Panc1 (cell line): ENCODE results near the gene AGPS. TPM values are rescaled to one million over a fixed set of nuclear protein-coding genes. Genes with fewer than 3 reads are reported as not detected.

Source experiments
- ATAC-seq: fragments of 200-7000 bp; cut with Tn5 transposase; 2 replicates; pipeline ENCODE4 v1.9.1; 2020; ENCODE audit warnings: mild to moderate bottlenecking, moderate library complexity
- BruUV-seq: library from RNA; stranded (reverse); fragments of 400-500 nt; replicated peaks from 2 replicates; lab custom pipeline; 2021; lab: Mats Ljungman, UMichigan
- CTCF ChIA-PET: fragments of 300-600 bp; sonication (Branson Sonifier 250); formaldehyde crosslinking; loops from one replicate; lab custom pipeline; 2022; ENCODE audit warnings: antibody characterized with exemption; lab: Charles Lee
- POLR2A ChIA-PET: fragments of 300-600 bp; sonication (Branson Sonifier 250); formaldehyde crosslinking; loops from one replicate; lab custom pipeline; 2022; ENCODE audit warnings: antibody characterized with exemption; lab: Charles Lee
- DNase-seq: peaks from one replicate; pipeline ENCODE4 v3.0.0-alpha.2; 2010; ENCODE audit warnings: low read depth, low spot score
- H3K27ac ChIP-seq: 2 replicates; pipeline ENCODE4 v1.5.1; 2011; ENCODE audit warnings: mild to moderate bottlenecking, low read length, inconsistent platforms
- H3K27me3 ChIP-seq: fragments of 200-500 bp; sonication (Bioruptor generic); 2 replicates; pipeline ENCODE4 v1.6.0; 2014; ENCODE audit warnings: low read length, inconsistent platforms; ENCODE audit not compliant: control insufficient read depth, insufficient read depth
- H3K36me3 ChIP-seq: fragments of 200-500 bp; sonication (Bioruptor generic); 2 replicates; pipeline ENCODE4 v1.5.1; 2014; ENCODE audit warnings: inconsistent platforms, mild to moderate bottlenecking, low read length, moderate library complexity; ENCODE audit not compliant: control insufficient read depth, insufficient read depth
- H3K4me1 ChIP-seq: 2 replicates; pipeline ENCODE4 v1.5.1; 2011; ENCODE audit warnings: inconsistent platforms, mild to moderate bottlenecking, low read length, moderate library complexity; ENCODE audit not compliant: control insufficient read depth, insufficient read depth
- H3K4me3 ChIP-seq, 2 experiments: 2 replicates each; pipeline ENCODE4 v1.5.1; 2011 to 2012; ENCODE audit warnings: low read depth in 2 of 2, low read length in 2 of 2, mild to moderate bottlenecking in 2 of 2, inconsistent platforms in 1 of 2, moderate library complexity in 1 of 2
- H3K9me3 ChIP-seq: fragments of 200-500 bp; sonication (Bioruptor generic); 2 replicates; pipeline ENCODE4 v1.5.1; 2014; ENCODE audit warnings: low read depth, mild to moderate bottlenecking, inconsistent platforms, low read length, moderate library complexity; ENCODE audit not compliant: control insufficient read depth, insufficient read depth
- POLR2AphosphoS5 ChIP-seq: IDR thresholded peaks from 2 replicates; pipeline ENCODE4 v1.6.1; 2012; ENCODE audit warnings: mild to moderate bottlenecking, low read depth, low read length, moderate library complexity
- SIN3A ChIP-seq: IDR thresholded peaks from 2 replicates; pipeline ENCODE4 v1.6.1; 2012; ENCODE audit warnings: low read depth, mild to moderate bottlenecking, low read length, moderate library complexity, borderline replicate concordance; ENCODE audit not compliant: insufficient read depth
- TCF7L2 ChIP-seq: IDR thresholded peaks from 2 replicates; pipeline ENCODE4 v1.6.1; 2011; ENCODE audit warnings: mild to moderate bottlenecking, low read depth, low read length, inconsistent platforms
- in situ Hi-C: cut with HindIII; loops from 2 replicates; pipeline ENCODE4 v1.10.0; 2016; ENCODE audit warnings: low sequenced_read_pairs, low pct_unique_long_range_greater_than_20kb
- intact Hi-C: fragments of 100-400 bp; cut with micrococcal nuclease; formaldehyde crosslinking; loops from one replicate; pipeline ENCODE4 v1.10.0; 2022; ENCODE audit not compliant: unreplicated experiment
- total RNA-seq: library from RNA; stranded (reverse); gene quantifications from one replicate; pipeline ENCODE4 v1.2.1, GENCODE V29; 2021; ENCODE audit not compliant: unreplicated experiment
- TF ChIP-seq, protein P1 (sequence below): fragments of 450-650 bp; IDR thresholded peaks from 2 replicates; pipeline ENCODE4 v1.5.1; 2017; ENCODE audit warnings: mild to moderate bottlenecking
- TF ChIP-seq, protein P2 (sequence below), 2 experiments: IDR thresholded peaks; 2 replicates each; pipeline ENCODE4 v1.6.1; 2011 to 2012; ENCODE audit warnings: low read depth in 2 of 2, control low read depth in 1 of 2, low read length in 1 of 2, mild to moderate bottlenecking in 1 of 2, moderate library complexity in 1 of 2; ENCODE audit not compliant: insufficient read depth in 1 of 2

Gene AGPS
- total RNA-seq, 1 experiment from 2014 or later, result 68.7 TPM

DNA sequence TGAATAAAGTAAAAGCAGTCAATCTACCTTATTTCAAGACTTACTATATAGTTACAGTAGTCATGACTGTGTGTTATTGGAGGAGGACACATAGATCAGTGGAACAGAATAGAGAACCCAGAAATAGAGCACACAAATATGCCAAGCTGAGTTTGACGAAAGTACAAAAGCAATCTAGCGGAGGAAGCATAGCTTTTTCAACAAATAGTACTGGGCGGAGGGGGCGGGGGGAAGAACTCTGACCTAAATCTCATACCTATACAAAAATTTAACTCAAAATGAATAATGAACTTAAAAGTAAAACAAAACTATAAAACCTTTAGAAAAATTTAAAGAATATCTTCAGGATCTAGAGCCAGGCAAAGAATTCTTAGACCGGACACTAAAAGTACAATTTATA, 139.1 kb downstream of the AGPS start:
- POLR2A ChIA-PET, result no interaction called here
- Histone ChIP-seq H3K4me1 (no peaks in the 10 kb centered on the region), H3K27me3 (no peaks in the 10 kb centered on the region)

DNA sequence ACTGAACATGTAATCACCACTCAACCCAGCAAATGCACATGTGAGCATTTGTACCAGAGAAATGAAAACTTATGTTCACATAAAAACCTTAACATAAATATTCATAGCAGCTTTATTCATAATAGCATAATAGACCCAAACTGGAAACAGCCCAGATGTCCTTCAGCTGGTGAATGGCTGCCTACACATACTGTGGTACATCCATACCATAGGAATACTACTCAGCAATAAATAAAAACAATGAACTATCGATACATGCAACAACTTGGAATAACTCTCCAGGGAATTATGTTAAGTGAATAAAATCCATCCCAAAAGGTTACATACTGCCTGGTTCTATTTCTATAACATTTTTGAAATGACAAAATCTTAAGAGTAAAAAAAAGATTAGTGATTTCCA, 140.0 kb downstream of the AGPS start:
- DNase-seq (no peak), ATAC-seq (no peak)
- intact Hi-C loops, result no loop called here
- ChIA-PET CTCF (no interaction called here), POLR2A (no interaction called here)
- no peak overlapping the region for H3K27ac ChIP-seq
- H3K36me3 ChIP-seq, result no peaks in the 10 kb centered on the region
- BruUV-seq, result TSS peak; percentile 17
- no peaks in the 10 kb centered on the region for H3K27me3 ChIP-seq
- in situ Hi-C loops, result no loop called here
- no peaks in the 10 kb centered on the region for H3K4me1 ChIP-seq
- no peak overlapping the region for H3K4me3 ChIP-seq
- no peaks in the 10 kb centered on the region for H3K9me3 ChIP-seq
- TF ChIP-seq POLR2AphosphoS5 (no peak), SIN3A (no peak), TCF7L2 (no peak)
- TF ChIP-seq, protein P1, sequence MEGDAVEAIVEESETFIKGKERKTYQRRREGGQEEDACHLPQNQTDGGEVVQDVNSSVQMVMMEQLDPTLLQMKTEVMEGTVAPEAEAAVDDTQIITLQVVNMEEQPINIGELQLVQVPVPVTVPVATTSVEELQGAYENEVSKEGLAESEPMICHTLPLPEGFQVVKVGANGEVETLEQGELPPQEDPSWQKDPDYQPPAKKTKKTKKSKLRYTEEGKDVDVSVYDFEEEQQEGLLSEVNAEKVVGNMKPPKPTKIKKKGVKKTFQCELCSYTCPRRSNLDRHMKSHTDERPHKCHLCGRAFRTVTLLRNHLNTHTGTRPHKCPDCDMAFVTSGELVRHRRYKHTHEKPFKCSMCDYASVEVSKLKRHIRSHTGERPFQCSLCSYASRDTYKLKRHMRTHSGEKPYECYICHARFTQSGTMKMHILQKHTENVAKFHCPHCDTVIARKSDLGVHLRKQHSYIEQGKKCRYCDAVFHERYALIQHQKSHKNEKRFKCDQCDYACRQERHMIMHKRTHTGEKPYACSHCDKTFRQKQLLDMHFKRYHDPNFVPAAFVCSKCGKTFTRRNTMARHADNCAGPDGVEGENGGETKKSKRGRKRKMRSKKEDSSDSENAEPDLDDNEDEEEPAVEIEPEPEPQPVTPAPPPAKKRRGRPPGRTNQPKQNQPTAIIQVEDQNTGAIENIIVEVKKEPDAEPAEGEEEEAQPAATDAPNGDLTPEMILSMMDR, result no peak
- TF ChIP-seq, protein P2, sequence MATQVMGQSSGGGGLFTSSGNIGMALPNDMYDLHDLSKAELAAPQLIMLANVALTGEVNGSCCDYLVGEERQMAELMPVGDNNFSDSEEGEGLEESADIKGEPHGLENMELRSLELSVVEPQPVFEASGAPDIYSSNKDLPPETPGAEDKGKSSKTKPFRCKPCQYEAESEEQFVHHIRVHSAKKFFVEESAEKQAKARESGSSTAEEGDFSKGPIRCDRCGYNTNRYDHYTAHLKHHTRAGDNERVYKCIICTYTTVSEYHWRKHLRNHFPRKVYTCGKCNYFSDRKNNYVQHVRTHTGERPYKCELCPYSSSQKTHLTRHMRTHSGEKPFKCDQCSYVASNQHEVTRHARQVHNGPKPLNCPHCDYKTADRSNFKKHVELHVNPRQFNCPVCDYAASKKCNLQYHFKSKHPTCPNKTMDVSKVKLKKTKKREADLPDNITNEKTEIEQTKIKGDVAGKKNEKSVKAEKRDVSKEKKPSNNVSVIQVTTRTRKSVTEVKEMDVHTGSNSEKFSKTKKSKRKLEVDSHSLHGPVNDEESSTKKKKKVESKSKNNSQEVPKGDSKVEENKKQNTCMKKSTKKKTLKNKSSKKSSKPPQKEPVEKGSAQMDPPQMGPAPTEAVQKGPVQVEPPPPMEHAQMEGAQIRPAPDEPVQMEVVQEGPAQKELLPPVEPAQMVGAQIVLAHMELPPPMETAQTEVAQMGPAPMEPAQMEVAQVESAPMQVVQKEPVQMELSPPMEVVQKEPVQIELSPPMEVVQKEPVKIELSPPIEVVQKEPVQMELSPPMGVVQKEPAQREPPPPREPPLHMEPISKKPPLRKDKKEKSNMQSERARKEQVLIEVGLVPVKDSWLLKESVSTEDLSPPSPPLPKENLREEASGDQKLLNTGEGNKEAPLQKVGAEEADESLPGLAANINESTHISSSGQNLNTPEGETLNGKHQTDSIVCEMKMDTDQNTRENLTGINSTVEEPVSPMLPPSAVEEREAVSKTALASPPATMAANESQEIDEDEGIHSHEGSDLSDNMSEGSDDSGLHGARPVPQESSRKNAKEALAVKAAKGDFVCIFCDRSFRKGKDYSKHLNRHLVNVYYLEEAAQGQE (IDR thresholded peaks at IDR 0.05; ENCODE audit: insufficient read depth in 1 of 2, low read depth in 2 of 2, low read length in 1 of 2), result no peak

More for the DNA sequence above, 139.1 kb downstream of the AGPS start:
- no peaks in the 10 kb centered on the region for H3K36me3 ChIP-seq
- no TSS peak for BruUV-seq
- TF ChIP-seq, protein P2 (IDR thresholded peaks at IDR 0.05; ENCODE audit: insufficient read depth in 1 of 2, low read depth in 2 of 2, low read length in 1 of 2), result no peak
- TF ChIP-seq SIN3A (no peak), TCF7L2 (no peak), POLR2AphosphoS5 (no peak)
- TF ChIP-seq, protein P1, result no peak
- in situ Hi-C loops (no loop called here), intact Hi-C loops (no loop called here)
- CTCF ChIA-PET, result interaction anchor here (0.6 kb wide), 1 partner anchor 26 kb away, joined by 3 read pairs; no protein-coding TSS in a partner anchor
- no peak overlapping the region for H3K4me3 ChIP-seq
- no peaks in the 10 kb centered on the region for H3K9me3 ChIP-seq
- DNase-seq (no peak), ATAC-seq (no peak)
- H3K27ac ChIP-seq, result no peak overlapping the region
